ENCODE results near the gene DGKI.

DNA sequence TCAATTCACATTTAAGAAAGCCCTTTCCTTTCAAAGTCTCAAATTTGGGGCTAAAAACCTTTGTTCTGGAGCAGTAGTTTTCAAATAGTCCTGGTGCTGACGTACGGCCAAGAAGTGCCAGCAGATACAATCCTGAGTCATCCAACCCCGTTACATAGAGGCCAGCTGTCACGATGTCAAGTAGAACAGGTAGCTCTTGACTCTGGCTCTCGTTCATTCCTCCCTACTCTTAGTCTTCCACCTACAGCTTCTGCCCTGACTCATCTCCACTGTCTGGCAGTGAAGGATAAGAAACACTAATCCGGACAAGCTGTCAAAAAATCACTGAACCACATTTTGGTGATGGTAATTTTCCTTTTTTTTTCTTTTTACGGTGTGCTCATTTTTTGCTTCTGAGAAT, 370.8 kb downstream of the DGKI start:
- TF ChIP-seq, protein P1, sequence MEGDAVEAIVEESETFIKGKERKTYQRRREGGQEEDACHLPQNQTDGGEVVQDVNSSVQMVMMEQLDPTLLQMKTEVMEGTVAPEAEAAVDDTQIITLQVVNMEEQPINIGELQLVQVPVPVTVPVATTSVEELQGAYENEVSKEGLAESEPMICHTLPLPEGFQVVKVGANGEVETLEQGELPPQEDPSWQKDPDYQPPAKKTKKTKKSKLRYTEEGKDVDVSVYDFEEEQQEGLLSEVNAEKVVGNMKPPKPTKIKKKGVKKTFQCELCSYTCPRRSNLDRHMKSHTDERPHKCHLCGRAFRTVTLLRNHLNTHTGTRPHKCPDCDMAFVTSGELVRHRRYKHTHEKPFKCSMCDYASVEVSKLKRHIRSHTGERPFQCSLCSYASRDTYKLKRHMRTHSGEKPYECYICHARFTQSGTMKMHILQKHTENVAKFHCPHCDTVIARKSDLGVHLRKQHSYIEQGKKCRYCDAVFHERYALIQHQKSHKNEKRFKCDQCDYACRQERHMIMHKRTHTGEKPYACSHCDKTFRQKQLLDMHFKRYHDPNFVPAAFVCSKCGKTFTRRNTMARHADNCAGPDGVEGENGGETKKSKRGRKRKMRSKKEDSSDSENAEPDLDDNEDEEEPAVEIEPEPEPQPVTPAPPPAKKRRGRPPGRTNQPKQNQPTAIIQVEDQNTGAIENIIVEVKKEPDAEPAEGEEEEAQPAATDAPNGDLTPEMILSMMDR (IDR thresholded peaks at IDR 0.05), result no peak
- TF ChIP-seq, protein P2, sequence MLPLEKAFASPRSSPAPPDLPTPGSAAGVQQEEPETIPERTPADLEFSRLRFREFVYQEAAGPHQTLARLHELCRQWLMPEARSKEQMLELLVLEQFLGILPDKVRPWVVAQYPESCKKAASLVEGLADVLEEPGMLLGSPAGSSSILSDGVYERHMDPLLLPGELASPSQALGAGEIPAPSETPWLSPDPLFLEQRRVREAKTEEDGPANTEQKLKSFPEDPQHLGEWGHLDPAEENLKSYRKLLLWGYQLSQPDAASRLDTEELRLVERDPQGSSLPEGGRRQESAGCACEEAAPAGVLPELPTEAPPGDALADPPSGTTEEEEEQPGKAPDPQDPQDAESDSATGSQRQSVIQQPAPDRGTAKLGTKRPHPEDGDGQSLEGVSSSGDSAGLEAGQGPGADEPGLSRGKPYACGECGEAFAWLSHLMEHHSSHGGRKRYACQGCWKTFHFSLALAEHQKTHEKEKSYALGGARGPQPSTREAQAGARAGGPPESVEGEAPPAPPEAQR (CRISPR knock-in tag; IDR thresholded peaks at IDR 0.05), result no peak
- TF ChIP-seq ELF4 (CRISPR knock-in tag; IDR thresholded peaks at IDR 0.05; ENCODE audit: low read depth), result no peak
- TF ChIP-seq TP53 (CRISPR knock-in tag; IDR thresholded peaks at IDR 0.05), result no peak
- TF ChIP-seq NFYB (CRISPR knock-in tag; conservative IDR thresholded peaks at IDR 0.05; ENCODE audit: low read depth), result no peak
- no peak for TF ChIP-seq NR3C1 (CRISPR knock-in tag; conservative IDR thresholded peaks at IDR 0.05; ENCODE audit: low read depth)
- TF ChIP-seq, protein P3, sequence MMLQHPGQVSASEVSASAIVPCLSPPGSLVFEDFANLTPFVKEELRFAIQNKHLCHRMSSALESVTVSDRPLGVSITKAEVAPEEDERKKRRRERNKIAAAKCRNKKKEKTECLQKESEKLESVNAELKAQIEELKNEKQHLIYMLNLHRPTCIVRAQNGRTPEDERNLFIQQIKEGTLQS (CRISPR knock-in tag; conservative IDR thresholded peaks at IDR 0.05), result no peak
- no peak for TF ChIP-seq IRF2 (CRISPR knock-in tag; IDR thresholded peaks at IDR 0.05; ENCODE audit: borderline replicate concordance, low read depth)
- TF ChIP-seq, protein P4, sequence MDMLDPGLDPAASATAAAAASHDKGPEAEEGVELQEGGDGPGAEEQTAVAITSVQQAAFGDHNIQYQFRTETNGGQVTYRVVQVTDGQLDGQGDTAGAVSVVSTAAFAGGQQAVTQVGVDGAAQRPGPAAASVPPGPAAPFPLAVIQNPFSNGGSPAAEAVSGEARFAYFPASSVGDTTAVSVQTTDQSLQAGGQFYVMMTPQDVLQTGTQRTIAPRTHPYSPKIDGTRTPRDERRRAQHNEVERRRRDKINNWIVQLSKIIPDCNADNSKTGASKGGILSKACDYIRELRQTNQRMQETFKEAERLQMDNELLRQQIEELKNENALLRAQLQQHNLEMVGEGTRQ (CRISPR knock-in tag; IDR thresholded peaks at IDR 0.05), result no peak
- TF ChIP-seq GRHL2 (CRISPR knock-in tag; IDR thresholded peaks at IDR 0.05; ENCODE audit: insufficient replicate concordance, severe bottlenecking), result no peak
- no peak for TF ChIP-seq ESRRA (CRISPR knock-in tag; IDR thresholded peaks at IDR 0.05; ENCODE audit: borderline replicate concordance)
